NCI-H2171 (cell line): ENCODE data around the gene PRR36.
"Not testable (repeated sequence)": the region's sequence is repeated elsewhere in the genome, so short reads cannot be mapped to it uniquely, and the experiment has no call there.

Experiments
- DNase-seq: peaks from one replicate; lab custom pipeline; 2025; lab: John Stamatoyannopoulos, UW

PRR36 gene

GRCh38 chr19:7859831-7860713 is 14.1 kb downstream of the PRR36 start:
- DNase-seq = no peak

GRCh38 chr19:7859087-7859486 is 15.1 kb downstream of the PRR36 start:
- not testable (repeated sequence) for DNase-seq

- peak; percentile 91 for DNase-seq
These were observed 15.9 kb downstream of the PRR36 start for GRCh38 chr19:7858109-7858770.

- DNase-seq = peak; percentile 55
These were observed 16.5 kb downstream of the PRR36 start for GRCh38 chr19:7857727-7858108.

DNA sequence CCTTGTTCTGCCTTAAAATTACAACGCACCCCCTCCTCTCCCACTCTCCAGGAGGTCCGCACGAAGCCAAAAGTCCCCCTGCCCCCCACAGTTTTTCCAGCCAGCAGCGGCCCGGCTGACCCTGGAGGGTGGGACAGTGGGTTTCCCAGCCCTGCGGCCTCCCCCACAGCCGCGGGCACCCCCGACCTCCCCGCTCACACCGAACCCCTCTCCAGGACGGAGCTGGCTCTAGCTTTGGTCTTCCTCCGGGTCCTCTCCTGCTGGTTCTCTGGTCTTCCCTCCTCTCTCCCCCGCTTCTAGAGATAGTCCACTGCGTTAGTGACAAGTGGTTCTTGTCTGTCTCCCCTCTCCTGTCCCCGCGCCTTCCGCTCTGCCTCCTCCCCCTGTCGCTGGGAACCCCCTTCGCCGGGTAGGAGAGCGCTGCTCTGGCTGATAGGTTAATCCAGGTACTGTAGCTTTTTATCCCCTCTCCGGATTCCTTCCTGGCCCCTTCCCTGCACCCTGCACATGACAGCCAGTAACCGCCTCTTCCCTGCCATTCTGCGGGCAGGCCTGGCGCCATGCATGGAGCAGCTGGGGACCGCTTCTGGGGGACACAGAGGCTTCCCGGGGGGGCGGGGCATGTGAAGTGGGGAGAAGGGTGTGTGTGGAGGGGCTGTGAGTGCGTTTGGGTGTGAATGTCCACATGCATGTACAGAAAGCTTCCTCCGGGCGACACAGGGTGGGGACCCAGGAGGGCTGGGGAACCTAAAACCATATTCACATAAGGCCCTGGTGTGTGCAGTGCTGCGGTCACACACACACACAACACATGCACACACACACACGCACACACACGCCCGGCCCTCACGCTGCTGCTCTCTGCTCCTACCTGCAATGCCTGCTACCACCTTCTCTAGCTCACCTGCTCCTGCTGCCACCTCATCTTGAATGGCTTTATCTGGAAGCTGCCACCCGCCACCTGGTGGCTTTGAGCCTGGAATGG is 17.2 kb downstream of the PRR36 start:
- DNase-seq = peak; percentile 55

GRCh38 chr19:7856109-7856591 is 18.0 kb downstream of the PRR36 start:
- no peak for DNase-seq

GRCh38 chr19:7855426-7856108 is 18.6 kb downstream of the PRR36 start:
- DNase-seq = no peak

DNA sequence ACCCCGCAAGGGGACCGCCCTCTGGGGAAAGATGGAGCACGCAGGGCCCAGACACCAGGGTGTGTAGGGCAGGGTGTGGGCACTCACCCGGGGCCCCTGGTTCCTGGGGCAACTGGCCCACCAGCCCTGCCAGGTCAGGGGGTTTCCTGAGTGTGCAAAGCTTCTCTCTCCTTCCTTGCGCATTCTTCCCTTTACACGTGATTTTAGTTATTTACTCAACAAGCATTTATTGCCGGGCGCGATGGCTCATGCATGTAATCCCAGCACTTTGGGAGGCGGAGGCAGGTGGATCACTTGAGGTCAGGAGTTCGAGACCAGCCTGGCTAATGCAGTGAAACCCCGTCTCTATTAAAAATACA is 20.4 kb downstream of the PRR36 start:
- no peak for DNase-seq

GRCh38 chr19:7852851-7853769 is 21.1 kb downstream of the PRR36 start:
- no peak for DNase-seq

DNA sequence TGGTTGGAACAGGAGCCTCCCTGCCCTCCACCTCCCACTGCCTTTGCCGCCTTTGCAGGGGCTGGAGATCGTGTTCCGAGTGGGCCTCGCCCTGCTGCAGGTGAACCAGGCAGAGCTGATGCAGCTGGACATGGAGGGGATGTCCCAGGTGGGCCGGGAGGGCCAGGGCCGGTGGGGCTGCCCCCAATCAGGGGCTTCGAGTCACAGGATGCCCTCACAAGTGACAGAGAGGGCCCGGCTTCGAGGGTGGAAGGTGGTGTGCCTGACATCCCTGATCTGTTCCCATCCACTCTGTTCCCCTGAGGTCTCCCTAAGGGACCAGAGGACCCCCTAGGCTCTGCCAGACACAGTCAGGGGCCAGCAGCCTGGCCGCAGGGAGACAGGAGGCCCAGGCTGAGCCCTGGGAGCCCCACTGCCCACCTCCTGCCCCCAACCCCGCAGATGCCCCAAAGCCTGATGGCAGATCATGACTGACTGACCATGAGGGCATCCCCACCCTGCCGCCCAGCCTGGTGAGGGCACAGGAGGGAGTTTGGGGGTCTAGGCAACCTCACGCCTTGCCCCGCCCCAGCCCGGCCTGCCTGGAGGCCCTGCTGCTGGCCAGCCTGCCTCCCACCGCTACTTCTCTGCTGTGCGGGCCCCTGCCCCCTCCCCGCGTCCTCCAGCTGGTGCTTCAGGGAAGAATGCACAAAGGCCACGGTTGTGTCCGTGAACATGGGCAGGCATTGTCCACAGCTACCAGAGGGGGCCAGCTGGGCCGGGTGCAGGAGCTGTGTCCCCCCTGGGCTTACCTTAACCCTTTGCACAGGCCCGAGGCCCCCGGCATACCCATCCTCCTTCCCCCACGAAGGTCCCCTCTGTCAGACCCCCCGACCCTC is 22.3 kb downstream of the PRR36 start:
- DNase-seq = no peak

DNA sequence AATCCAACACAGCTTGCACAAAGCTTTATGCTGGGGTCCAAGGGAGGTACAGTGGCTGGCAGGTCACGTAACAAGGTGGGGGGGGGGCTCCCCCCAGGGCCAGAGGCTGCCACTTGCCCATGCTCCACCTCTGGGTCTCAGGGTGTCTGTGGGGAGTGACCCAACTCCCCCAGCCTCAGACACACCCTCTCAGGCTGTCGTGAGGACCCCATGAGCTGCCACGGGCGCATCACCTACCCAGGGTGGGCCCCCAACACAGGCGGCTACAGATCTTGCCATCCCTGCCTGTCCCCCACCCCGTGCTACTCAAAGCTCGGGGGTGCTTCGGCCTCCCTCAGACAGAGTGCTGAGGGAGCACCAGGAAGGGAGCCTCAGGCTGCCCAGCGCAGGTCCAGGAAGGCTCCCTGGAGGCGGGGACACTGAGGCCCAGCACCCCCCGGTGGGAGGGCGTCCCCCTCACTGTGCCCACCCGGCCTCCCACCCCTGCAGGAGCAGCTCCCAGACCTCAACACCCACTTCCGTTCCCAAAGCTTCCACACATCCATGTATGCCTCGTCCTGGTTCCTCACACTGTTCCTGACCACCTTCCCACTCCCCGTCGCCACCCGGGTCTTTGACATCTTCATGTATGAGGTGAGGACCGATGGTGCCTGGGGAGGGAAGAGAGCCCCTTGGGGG is 23.1 kb downstream of the PRR36 start:
- DNase-seq = no peak

- no peak for DNase-seq
These were observed 24.0 kb downstream of the PRR36 start for GRCh38 chr19:7850000-7850813.

- DNase-seq = no peak
These were observed 24.6 kb downstream of the PRR36 start for GRCh38 chr19:7849631-7849999.

DNA sequence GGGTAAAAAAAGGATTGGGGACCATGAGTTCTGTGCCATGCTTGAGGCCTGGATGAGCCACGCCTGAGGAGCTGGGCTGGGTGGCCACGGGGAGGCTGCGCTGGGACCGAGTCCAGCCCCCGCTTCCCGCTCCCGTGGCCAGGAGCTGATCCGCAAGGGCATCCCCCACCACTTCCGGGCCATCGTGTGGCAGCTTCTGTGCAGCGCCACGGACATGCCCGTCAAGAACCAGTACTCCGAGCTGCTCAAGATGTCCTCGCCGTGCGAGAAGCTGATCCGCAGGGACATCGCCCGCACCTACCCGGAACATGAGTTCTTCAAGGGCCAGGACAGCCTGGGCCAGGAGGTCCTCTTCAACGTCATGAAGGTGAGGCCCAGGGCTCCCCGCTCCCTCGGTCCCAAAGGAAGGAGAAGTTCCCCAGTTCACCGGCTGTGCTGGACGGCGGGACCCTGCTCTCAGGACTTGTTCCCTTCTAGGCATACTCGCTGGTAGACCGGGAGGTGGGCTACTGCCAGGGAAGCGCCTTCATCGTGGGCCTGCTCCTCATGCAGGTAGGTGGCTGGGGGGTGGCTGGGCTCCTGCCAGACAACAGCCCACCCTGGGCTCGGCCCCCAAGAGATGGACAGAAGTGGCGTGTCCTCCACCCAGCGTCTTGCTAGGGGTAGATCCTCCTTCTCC is 25.3 kb downstream of the PRR36 start:
- no peak for DNase-seq

DNA sequence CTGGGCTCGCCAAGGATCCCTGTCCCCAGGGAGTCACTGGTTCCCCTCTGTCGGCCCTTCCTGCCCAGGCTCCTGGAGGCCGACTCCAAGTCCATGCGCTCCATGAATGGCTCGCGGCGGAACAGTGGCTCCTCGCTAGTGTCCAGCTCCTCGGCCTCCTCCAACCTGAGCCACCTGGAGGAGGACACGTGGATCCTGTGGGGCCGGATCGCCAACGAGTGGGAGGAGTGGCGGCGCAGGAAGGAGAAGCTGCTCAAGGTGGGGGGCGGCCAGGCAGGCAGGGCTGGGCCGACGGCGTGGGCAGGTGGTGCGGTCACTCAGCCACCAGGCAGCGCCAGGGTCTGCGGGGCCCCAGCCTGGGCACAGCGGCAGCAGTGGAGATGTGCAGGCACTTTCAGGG is 26.5 kb downstream of the PRR36 start:
- DNase-seq = no peak

- DNase-seq = no peak
These were observed 28.0 kb downstream of the PRR36 start for GRCh38 chr19:7846155-7846646.
